DMS 273 (cell line): ENCODE measurements around the gene TGM6.
"Not testable (repeated sequence)": the region's sequence is repeated elsewhere in the genome, so short reads cannot be mapped to it uniquely, and the experiment has no call there.

Source experiments
- DNase-seq: peaks from one replicate; lab custom pipeline; 2025; ENCODE audit not compliant: unreplicated experiment; lab: John Stamatoyannopoulos, UW

The TGM6 gene

GRCh38 chr20:2397091-2397490, 16.4 kb downstream of the TGM6 start:
- no peak for DNase-seq

- DNase-seq = no peak
These were observed 17.0 kb downstream of the TGM6 start for GRCh38 chr20:2397595-2398145.

DNA sequence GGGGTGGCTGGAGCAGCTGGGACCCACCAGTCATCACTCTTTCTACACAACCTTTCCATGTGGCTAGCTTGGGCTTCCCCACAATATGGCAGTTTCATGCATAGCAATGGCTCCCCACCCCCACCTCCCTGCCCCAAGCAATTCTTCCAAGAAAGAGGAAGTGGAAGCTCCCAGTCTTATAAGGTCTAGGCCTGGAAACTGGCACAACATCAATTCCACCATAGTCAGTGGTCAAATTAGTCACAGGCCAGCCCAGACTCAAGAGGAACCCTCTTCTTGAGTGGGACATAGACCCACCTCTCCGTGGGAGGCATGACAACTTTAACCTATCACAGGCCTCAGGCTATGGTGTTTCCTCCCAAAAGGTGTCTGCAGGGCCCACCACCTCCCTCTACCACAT, 17.7 kb downstream of the TGM6 start:
- DNase-seq = no peak

GRCh38 chr20:2399390-2399789, 18.7 kb downstream of the TGM6 start:
- no peak for DNase-seq

GRCh38 chr20:2400290-2400689, 19.6 kb downstream of the TGM6 start:
- DNase-seq = no peak

GRCh38 chr20:2401527-2401926, 20.8 kb downstream of the TGM6 start:
- no peak for DNase-seq

GRCh38 chr20:2402271-2402980, 21.7 kb downstream of the TGM6 start:
- peak; percentile 76 for DNase-seq

DNA sequence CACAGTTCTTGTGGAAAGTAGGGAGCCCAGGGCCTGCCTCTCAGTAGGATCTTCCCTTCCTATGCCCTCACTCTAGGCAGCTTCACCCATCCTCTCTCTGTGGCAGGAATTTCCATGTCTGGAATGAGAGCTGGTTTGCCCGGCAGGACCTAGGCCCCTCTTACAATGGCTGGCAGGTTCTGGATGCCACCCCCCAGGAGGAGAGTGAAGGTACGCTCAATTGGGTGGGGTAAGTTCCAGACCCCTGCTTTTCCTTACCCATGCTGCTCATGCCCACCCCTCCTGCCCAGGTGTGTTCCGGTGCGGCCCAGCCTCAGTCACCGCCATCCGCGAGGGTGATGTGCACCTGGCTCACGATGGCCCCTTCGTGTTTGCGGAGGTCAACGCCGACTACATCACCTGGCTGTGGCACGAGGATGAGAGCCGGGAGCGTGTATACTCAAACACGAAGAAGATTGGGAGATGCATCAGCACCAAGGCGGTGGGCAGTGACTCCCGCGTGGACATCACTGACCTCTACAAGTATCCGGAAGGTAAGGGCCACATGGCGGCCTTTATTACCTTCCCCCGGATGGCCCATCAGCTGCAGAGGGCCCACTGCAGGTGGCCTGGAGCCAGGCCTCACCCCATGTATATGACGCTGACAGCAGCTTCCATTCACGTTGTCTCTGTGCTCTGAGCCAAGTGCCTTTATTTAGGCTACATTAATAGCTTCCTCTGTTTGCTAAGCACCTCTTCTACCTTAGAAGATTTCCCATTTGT, 22.8 kb downstream of the TGM6 start:
- no peak for DNase-seq

GRCh38 chr20:2405693-2406065, 25.0 kb downstream of the TGM6 start:
- no peak for DNase-seq

GRCh38 chr20:2407355-2407754, 26.7 kb downstream of the TGM6 start:
- not testable (repeated sequence) for DNase-seq

GRCh38 chr20:2408111-2408510, 27.4 kb downstream of the TGM6 start:
- DNase-seq = no peak

DNA sequence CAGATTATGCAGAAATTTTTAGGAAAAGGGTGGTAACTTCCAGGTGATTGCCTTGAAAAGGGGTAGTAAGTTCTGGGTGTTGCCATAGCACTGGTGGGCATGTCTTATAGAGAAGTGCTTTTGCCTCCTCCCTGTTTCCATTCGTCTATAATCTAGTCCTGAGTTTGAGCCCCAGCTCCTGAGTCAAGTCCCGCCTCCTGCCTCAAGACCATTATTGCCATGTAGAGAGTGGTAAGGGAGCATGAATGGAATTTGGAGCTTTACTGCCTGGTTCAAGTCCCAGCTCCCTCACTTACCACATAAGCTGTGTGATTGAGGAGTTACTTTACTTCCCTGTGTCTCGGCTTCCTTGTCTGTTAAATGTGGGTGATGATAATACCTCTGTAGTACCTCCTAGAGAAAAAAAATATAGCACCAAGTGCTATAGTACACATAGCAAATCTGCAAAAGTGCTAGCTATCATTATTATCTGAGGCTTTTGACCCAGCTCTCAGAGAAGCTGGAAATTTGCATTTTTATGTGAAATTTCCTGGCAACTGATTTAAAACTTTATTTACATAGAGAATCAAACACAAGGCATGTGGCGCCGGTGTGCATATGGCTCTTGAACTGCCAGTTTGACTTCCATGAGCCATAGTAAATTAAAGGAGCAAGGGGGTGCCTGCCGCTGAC, 36.0 kb downstream of the TGM6 start:
- DNase-seq = peak; percentile 82

DNA sequence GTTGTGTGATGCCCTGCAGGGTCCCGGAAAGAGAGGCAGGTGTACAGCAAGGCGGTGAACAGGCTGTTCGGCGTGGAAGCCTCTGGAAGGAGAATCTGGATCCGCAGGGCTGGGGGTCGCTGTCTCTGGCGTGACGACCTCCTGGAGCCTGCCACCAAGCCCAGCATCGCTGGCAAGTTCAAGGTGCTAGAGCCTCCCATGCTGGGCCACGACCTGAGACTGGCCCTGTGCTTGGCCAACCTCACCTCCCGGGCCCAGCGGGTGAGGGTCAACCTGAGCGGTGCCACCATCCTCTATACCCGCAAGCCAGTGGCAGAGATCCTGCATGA, 36.5 kb downstream of the TGM6 start:
- DNase-seq = peak; percentile 61

DNA sequence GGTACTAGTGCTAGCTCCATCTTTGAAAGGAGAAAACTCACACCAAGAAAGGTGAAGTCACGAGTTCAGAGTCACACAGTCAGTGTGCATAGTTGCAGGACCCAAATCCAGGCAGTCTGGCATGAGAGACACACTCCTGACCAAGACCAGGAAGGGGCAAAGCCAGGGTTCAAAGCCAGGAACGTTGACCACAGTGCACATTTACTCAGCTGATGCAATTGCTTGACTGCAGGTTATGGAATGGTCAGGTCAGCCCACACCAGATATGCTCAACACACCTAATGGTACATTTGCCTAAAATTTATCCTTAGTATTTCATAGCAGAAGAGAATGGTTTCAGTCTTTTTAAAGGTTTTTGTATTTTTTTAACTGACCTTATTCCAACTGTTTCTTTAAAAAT, 37.7 kb downstream of the TGM6 start:
- no peak for DNase-seq

DNA sequence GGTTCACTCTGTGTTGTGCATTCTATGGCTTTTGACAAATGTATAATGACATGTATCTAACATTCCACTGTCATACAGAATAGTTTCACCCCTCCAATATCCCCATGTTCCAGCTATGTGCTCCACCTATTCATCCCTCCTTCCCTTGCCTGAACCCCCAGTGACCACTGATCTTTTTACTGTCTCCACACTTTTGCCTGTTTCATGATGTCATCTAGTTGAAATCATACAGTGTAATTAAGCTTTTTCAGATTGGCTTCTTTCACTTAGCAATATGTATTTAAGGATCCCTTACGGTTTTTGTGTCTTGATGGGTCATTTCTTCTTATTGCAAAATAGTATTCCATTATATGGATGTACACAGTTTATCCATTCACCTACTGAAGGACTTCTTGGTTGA, 39.8 kb downstream of the TGM6 start:
- DNase-seq = no peak

DNA sequence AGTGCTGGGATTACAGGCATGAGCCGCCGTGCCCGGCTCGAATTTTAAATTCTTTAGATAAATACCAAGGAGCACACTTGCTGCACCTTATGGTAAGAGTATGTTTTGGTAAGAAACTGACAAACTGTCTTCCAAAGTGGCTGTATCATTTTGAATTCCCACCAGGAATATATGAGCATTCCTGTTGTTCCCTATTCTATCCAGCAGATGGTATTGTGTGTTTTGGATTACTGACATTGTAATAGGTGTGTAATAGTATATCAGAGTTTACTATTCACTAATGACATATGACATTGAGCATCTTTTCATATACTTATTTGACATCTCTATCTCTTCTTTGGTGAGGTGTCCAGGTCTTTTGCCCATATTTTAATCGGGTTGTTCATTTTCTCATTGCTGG, 40.5 kb downstream of the TGM6 start:
- DNase-seq = peak; percentile 56

GRCh38 chr20:2429051-2429450, 48.4 kb downstream of the TGM6 start:
- DNase-seq = no peak

GRCh38 chr20:2430538-2430937, 49.8 kb downstream of the TGM6 start:
- DNase-seq = no peak

DNA sequence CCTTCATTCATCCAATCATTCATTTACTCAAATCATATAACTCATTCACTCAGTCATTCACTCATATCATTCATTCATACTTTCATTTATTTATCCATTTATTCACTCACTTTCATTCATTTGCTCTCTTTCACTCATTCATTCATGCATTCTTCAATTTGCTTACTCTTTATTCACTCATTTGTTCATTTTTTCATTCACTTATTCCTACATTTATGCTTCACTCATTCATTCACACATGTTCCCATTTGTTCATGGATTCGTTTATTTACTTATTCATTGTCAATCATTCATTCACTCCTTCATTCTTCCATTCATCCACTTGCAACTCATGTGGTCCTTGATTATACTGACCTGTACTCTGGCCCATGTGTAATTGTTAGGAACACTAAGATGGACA, 50.5 kb downstream of the TGM6 start:
- no peak for DNase-seq

- DNase-seq = peak; percentile 77
These were observed 66.1 kb downstream of the TGM6 start for GRCh38 chr20:2446845-2447244.

- DNase-seq = no peak
These were observed 68.7 kb downstream of the TGM6 start for GRCh38 chr20:2449386-2449785.

GRCh38 chr20:2451422-2451821, 70.7 kb downstream of the TGM6 start:
- DNase-seq = no peak
